K562 (cell line): Measurements from ENCODE around the gene SYMPK. TPM values are rescaled to one million over a fixed set of nuclear protein-coding genes. Genes with fewer than 3 reads are reported as not detected.

Source experiments
- CC2D1A ChIP-seq: fragments of 450-650 bp; IDR thresholded peaks from 2 replicates; pipeline ENCODE4 v1.6.1; 2017; ENCODE audit warnings: mild to moderate bottlenecking
- CEBPB ChIP-seq: fragments of 450-650 bp; IDR thresholded peaks from 2 replicates; pipeline ENCODE4 v1.6.1; 2016; ENCODE audit warnings: missing genetic modification characterization, missing compliant biosample characterization
- DACH1 ChIP-seq: fragments of 450-650 bp; IDR thresholded peaks from 2 replicates; pipeline ENCODE4 v1.6.1; 2018; ENCODE audit not compliant: partially characterized antibody
- DNMT1 ChIP-seq: fragments of 450-650 bp; IDR thresholded peaks from 2 replicates; pipeline ENCODE4 v1.6.1; 2016; ENCODE audit warnings: antibody characterized with exemption, mild to moderate bottlenecking
- HMGN3 ChIP-seq: IDR thresholded peaks from 2 replicates; pipeline ENCODE4 v1.6.1; 2011; ENCODE audit warnings: borderline replicate concordance, low read depth, mild to moderate bottlenecking, mixed read lengths, low read length; ENCODE audit not compliant: insufficient read length; ENCODE audit errors: extremely low read depth
- HOMEZ ChIP-seq: fragments of 250-450 bp; sonication (Bioruptor Pico); IDR thresholded peaks from 2 replicates; pipeline ENCODE4 v1.4.0; 2020; ENCODE audit warnings: mild to moderate bottlenecking, moderate library complexity
- HSF4 ChIP-seq: fragments of 250-450 bp; sonication (Bioruptor Pico); IDR thresholded peaks from 2 replicates; pipeline ENCODE4 v2.1.2; 2022; ENCODE audit warnings: mild to moderate bottlenecking, moderate library complexity, borderline replicate concordance
- MEIS2 ChIP-seq: fragments of 450-650 bp; IDR thresholded peaks from 2 replicates; pipeline ENCODE4 v1.6.1; 2014; ENCODE audit warnings: mild to moderate bottlenecking; ENCODE audit not compliant: partially characterized antibody
- MYNN ChIP-seq, 2 experiments: sonication (generic); formaldehyde crosslinking in 1 of 2; IDR thresholded peaks; 2 replicates each; pipeline versions ENCODE4 v1.5.0 to v1.6.1; 2016 to 2020; ENCODE audit warnings: antibody characterized with exemption in 1 of 2, missing genetic modification reagents in 1 of 2
- NKRF ChIP-seq: fragments of 450-650 bp; IDR thresholded peaks from 2 replicates; pipeline ENCODE4 v1.6.1; 2016; ENCODE audit warnings: borderline replicate concordance
- PHF8 ChIP-seq: fragments of 200-600 bp; sonication (generic); IDR thresholded peaks from 2 replicates; pipeline ENCODE4 v1.6.1; 2012; ENCODE audit warnings: mixed run types, mild to moderate bottlenecking, inconsistent platforms, low read length, moderate library complexity, borderline replicate concordance
- POLR2B ChIP-seq: fragments of 450-650 bp; IDR thresholded peaks from 2 replicates; pipeline ENCODE4 v1.6.1; 2018; ENCODE audit warnings: low read depth; ENCODE audit not compliant: partially characterized antibody
- TAF9B ChIP-seq: fragments of 450-650 bp; IDR thresholded peaks from 2 replicates; pipeline ENCODE4 v1.6.1; 2018; ENCODE audit warnings: mild to moderate bottlenecking; ENCODE audit not compliant: partially characterized antibody
- TBP ChIP-seq: optimal IDR thresholded peaks from 2 replicates; pipeline ENCODE3; 2011; ENCODE audit warnings: low read depth, low read length, improper control_type of control experiment
- ZNF239 ChIP-seq: fragments of 250-450 bp; sonication (Bioruptor Pico); IDR thresholded peaks from 2 replicates; pipeline ENCODE4 v1.4.0; 2020; ENCODE audit warnings: mild to moderate bottlenecking
- ZNF644 ChIP-seq: fragments of 200-800 bp; sonication (Bioruptor generic); IDR thresholded peaks from 2 replicates; pipeline ENCODE4 v1.6.1; 2016; ENCODE audit warnings: low read depth, missing genetic modification characterization, missing compliant biosample characterization
- ZNF717 ChIP-seq: fragments of 250-450 bp; sonication (Bioruptor Pico); IDR thresholded peaks from 2 replicates; pipeline ENCODE4 v1.5.0; 2021
- ZNF76 ChIP-seq: fragments of 250-450 bp; sonication (Bioruptor Pico); IDR thresholded peaks from 2 replicates; pipeline ENCODE4 v1.4.0; 2020; ENCODE audit warnings: mild to moderate bottlenecking, moderate library complexity, borderline replicate concordance
- ZNF764 ChIP-seq: fragments of 250-450 bp; sonication (Bioruptor Pico); IDR thresholded peaks from 2 replicates; pipeline ENCODE4 v1.4.0; 2020; ENCODE audit warnings: low read depth, mild to moderate bottlenecking, moderate library complexity
- ZNF785 ChIP-seq: fragments of 250-450 bp; sonication (Bioruptor Pico); IDR thresholded peaks from 2 replicates; pipeline ENCODE4 v1.4.0; 2020; ENCODE audit warnings: mild to moderate bottlenecking
- polyA plus RNA-seq, 8 experiments: library from polyadenylated mRNA; depleted of rRNA in 4 of 8; stranded (reverse) in 5 of 8; unstranded in 3 of 8; fragments of >200 nt; fragmentation: Nextera tagmentation in 2 of 8; fragmentation: Illumina TruSeq in 1 of 8; extraction: Ambion mirVana in 2 of 8; extraction: Trizol in 1 of 8; gene quantifications; 2 replicates each; pipeline versions ENCODE4 v1.2.1 to v1.2.3, GENCODE V29; 2011 to 2014; ENCODE audit warnings: inconsistent platforms in 1 of 8, missing spikeins in 1 of 8
- total RNA-seq, 7 experiments: library from RNA; depleted of rRNA in 6 of 7; stranded (reverse); fragments of >200 nt in 6 of 7; fragmentation: Illumina TruSeq in 2 of 7; extraction: Trizol in 2 of 7; gene quantifications; 2 replicates each; pipeline versions ENCODE4 v1.2.1 to v1.2.3, GENCODE V29; 2011 to 2021; ENCODE audit warnings: low replicate concordance in 1 of 7
- TF ChIP-seq, protein P1 (sequence below): fragments of 450-650 bp; IDR thresholded peaks from 2 replicates; pipeline ENCODE4 v1.6.1; 2016; ENCODE audit warnings: mild to moderate bottlenecking

The SYMPK gene
- total and polyA plus RNA-seq, 9 of the 15 experiments (the other 6 are each of a cell fraction or from before 2014, with no cell fraction given): 0.73 to 95.5 (median 58.4) TPM

DNA sequence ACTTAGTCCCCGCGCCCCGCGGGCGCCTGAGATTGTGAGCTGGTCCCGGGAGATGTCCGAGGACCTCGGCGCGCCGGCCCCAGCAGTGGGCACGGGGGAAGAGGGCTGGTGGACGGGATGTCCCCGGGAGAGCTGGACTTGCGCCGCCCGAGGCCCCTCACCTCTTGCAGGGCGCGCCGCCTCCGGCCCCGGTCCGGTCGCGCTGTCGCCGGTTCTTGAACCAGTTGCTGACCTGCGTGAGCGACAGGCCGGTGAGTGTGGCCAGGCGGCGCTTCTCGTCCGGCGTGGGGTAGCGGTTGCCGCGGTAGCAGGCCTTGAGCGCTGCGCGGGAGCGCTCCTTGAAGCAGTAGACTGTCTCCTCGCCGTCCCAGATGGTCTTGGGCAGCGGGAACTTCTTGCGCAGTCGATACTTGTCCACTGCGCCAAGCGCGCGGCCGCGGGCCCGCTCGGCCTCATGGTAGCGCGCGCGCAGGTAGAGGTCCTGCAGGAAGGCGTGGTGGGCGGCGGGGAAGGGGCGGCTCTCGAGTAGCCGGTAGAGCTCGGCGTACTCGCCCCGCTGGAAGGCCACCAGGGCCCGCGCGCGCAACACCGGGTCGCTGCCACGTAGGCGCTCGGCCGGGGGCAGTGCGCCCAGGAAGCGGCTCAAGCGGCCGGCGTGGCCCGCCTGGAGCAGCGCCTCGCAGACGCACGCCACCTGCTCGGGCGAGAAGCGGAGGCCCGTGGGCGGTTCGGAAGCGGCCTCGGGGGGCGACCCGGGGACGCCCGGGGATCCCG, 94.9 kb downstream of the SYMPK start (continued):
- TF ChIP-seq HOMEZ (CRISPR knock-in tag) (no peak), ZNF644 (tag) (no peak), ZNF717 (no peak), PHF8 (peak; percentile 36; the same call in 1 of the 2 replicates), NKRF (no peak), ZNF76 (no peak), CC2D1A (no peak), MEIS2 (no peak), HSF4 (no peak), DNMT1 (no peak), ZNF764 (CRISPR knock-in tag) (no peak), TAF9B (no peak), HMGN3 (peak; percentile 18), DACH1 (no peak), ZNF239 (CRISPR knock-in tag) (no peak), MYNN (IDR thresholded peaks at IDR 0.05) (no peak), MYNN (CRISPR knock-in tag; IDR thresholded peaks at IDR 0.05) (no peak), CEBPB (tag) (no peak), TBP (no peak), ZNF785 (no peak), POLR2B (peak; percentile 28)
- TF ChIP-seq, protein P1, sequence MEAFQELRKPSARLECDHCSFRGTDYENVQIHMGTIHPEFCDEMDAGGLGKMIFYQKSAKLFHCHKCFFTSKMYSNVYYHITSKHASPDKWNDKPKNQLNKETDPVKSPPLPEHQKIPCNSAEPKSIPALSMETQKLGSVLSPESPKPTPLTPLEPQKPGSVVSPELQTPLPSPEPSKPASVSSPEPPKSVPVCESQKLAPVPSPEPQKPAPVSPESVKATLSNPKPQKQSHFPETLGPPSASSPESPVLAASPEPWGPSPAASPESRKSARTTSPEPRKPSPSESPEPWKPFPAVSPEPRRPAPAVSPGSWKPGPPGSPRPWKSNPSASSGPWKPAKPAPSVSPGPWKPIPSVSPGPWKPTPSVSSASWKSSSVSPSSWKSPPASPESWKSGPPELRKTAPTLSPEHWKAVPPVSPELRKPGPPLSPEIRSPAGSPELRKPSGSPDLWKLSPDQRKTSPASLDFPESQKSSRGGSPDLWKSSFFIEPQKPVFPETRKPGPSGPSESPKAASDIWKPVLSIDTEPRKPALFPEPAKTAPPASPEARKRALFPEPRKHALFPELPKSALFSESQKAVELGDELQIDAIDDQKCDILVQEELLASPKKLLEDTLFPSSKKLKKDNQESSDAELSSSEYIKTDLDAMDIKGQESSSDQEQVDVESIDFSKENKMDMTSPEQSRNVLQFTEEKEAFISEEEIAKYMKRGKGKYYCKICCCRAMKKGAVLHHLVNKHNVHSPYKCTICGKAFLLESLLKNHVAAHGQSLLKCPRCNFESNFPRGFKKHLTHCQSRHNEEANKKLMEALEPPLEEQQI: no peak
